H1 (cell line): Measurements from ENCODE around the gene DUSP9.

Experiments
- CBX8 ChIP-seq: fragments of 300-800, 300-1000 bp; sonication (generic); IDR thresholded peaks from 2 replicates; pipeline ENCODE4 v1.7.1; 2016; ENCODE audit warnings: low read depth, low read length, borderline replicate concordance
- CEBPB ChIP-seq: IDR thresholded peaks from 2 replicates; pipeline ENCODE4 v1.6.1; 2012; ENCODE audit warnings: low read depth, low read length
- CTCF ChIP-seq, 3 experiments: IDR thresholded peaks; 1 replicate in 2 of 3; 2 replicates in 1 of 3; pipeline versions ENCODE4 v1.5.1 to v1.6.1; 2011; ENCODE audit warnings: low read length in 3 of 3, mild to moderate bottlenecking in 3 of 3, inconsistent platforms in 2 of 3, low read depth in 1 of 3, moderate library complexity in 1 of 3; ENCODE audit not compliant: insufficient read depth in 1 of 3; ENCODE audit errors: control extremely low read depth in 1 of 3
- EP300 ChIP-seq, 2 experiments: IDR thresholded peaks; 1 replicate in 1 of 2; 2 replicates in 1 of 2; pipeline ENCODE4 v1.6.1; 2011 to 2012; ENCODE audit warnings: low read depth in 2 of 2, low read length in 2 of 2, mild to moderate bottlenecking in 2 of 2, borderline replicate concordance in 1 of 2, inconsistent platforms in 1 of 2, moderate library complexity in 1 of 2
- EZH2 ChIP-seq: fragments of 200-600 bp; sonication (generic); IDR thresholded peaks from 2 replicates; pipeline ENCODE4 v1.7.1; 2012; ENCODE audit warnings: low read depth, mild to moderate bottlenecking, moderate library complexity, low read length, inconsistent platforms; ENCODE audit not compliant: severe bottlenecking
- FOSL1 ChIP-seq: IDR thresholded peaks from 2 replicates; pipeline ENCODE4 v1.6.1; 2011; ENCODE audit warnings: mild to moderate bottlenecking, low read depth, low read length, moderate library complexity; ENCODE audit not compliant: insufficient read depth
- KDM1A ChIP-seq: fragments of 200-600, 300-600 bp; sonication (generic); IDR thresholded peaks from 2 replicates; pipeline ENCODE4 v1.7.1; 2016; ENCODE audit warnings: mild to moderate bottlenecking, low read length, borderline replicate concordance
- SP4 ChIP-seq: IDR thresholded peaks from 2 replicates; pipeline ENCODE4 v1.6.1; 2012; ENCODE audit warnings: low read length, inconsistent platforms
- YY1 ChIP-seq: IDR thresholded peaks from 2 replicates; pipeline ENCODE4 v1.6.1; 2011; ENCODE audit warnings: low read depth, mild to moderate bottlenecking, low read length

GRCh38 chrX:153599192-153600031 is 47.6 kb upstream of the DUSP9 start:
- no peak for TF ChIP-seq CTCF (IDR thresholded peaks at IDR 0.05; ENCODE audit: control extremely low read depth in 1 of 3, insufficient read depth in 1 of 3, low read depth in 1 of 3, low read length in 3 of 3)
- no peak for TF ChIP-seq YY1
- no peak for TF ChIP-seq FOSL1
- no peak for TF ChIP-seq CBX8
- no peak for TF ChIP-seq EP300 (IDR thresholded peaks at IDR 0.05; ENCODE audit: borderline replicate concordance in 1 of 2, low read depth in 2 of 2, low read length in 2 of 2)
- TF ChIP-seq CEBPB, result no peak
- no peak for TF ChIP-seq KDM1A
- TF ChIP-seq SP4, result no peak
- no peak for TF ChIP-seq EZH2
